HG02870 (cell line): ENCODE measurements around the gene PSMB9.

Experiments used
- ATAC-seq: cut with Tn5 transposase; IDR thresholded peaks from one replicate; pipeline ENCODE4 v1.9.1; 2021; ENCODE audit warnings: mild to moderate bottlenecking, moderate library complexity; ENCODE audit not compliant: unreplicated experiment

Gene PSMB9

GRCh38 chr6:32894085-32895005 is 40.4 kb downstream of the PSMB9 start:
- ATAC-seq: peak; percentile 97

DNA sequence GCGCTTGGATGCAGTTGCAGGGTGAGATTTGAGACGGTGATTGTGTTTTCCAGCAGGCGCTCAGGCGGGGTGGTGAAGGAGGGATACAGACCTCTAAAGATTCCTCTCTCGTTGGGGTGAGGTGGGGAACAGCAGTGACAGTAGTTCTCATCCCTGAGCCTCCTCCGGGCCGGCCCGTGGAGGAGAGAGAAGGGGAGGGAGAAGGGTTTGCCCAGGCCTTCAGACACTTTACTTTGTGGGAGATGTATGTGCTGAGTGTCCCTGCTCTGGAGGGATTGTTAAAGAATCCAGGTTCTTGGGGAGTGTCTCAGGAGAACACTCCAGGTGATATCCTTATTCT is 41.0 kb downstream of the PSMB9 start:
- ATAC-seq: peak; percentile 9

DNA sequence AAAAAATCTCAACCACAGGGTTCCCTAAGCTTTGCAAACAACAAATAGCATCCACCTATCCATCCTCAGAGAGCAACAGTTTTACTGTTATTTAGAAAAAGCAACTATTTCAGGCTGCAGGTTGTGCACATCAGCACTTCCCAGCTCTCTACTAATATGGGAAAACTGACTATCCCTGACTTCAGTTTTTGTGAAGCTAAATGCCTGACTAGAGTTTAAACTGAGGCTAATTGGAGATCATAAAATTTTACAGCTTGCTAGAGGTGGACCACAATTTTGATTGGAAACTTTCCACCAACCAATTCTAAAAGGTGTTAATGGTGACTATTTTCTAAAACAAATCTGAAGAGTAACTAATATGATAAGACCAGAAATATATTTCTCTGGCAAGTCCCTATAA is 50.0 kb downstream of the PSMB9 start:
- no peak for ATAC-seq

DNA sequence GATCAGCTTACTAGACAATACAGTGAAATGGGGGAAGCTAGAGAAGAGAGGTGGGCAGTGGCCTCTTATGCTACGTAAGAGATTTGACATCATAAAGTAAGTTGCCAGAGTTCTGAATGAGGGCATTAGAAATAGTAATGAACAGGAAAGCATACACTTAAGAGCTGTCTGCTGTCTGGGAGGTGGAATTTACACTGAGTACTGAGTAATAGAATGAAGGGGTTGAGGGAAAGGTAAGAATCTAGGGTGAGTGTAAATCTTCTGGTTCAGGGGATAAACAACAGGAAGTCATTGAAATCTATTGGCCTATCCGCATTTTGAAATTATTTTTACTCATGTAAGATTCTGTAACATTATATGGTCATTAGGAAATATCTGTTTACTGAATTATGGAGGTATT is 51.1 kb downstream of the PSMB9 start:
- no peak for ATAC-seq

GRCh38 chr6:32906539-32906938 is 52.5 kb downstream of the PSMB9 start:
- no peak for ATAC-seq

DNA sequence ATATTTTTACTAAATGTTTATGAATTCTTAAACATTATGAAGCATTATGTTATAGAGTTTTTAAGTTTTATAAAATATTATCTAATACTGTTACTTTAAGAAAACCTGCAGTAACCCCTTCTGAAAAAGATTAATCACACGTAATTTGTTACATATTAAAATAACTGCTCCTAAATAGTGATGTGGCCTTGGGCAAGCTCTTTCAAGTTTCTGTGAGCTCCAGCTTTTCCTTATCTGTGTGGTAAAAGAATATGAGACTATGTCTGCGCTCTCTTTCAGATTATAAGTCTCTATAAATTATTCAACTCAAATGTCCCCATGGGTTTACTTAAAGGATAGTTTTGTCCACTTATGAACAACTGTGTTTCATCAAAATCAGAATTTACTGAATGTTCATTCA is 54.9 kb downstream of the PSMB9 start:
- ATAC-seq: no peak
